Measurements from ENCODE around the gene MMP23B.

MMP23B gene

DNA sequence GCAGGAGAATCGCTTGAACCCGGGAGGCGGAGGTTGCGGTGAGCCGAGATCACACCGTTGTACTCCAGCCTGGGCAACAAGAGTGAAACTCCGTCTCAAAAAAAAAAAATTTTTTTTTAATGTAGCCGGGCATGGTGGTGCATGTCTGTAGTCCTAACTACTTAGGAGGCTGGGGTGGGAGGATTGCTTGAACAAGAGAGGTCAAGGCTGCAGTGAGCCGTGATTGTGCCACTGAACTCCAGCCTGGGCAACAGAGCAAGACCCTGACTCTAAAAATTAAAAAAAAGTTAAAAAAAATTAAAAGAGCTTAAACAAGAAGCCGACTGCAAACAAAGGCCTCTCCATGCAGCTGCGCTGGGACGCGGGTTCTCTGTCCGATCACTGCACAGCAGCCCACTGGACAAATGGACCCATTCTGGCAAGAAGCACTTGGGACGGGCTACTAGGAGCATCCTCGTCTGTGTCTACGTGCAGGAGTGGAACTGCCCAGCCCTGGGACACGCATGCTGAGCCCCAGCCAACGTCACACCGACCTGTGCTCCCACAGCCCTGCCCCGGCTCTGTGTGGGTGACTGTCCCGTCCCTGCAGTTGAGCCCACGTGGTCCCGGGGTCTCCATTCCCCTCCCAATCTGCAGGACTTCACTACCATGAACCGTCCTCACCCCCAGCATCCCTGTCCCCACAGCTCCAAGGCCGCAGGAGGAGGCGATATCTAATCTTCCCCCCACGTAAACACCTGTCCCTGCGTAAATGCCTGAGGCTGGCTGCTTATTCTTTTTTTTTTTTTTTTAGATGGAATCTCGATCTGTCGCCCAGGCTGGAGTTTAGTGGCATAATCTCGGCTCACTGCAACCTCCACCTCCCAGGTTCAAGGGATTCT, 48.3 kb downstream of the MMP23B start:
- TF ChIP-seq CTCF (IDR thresholded peaks at IDR 0.05; ENCODE audit: control extremely low read depth, extremely low read depth, low read depth, missing control alignments): no peak

DNA sequence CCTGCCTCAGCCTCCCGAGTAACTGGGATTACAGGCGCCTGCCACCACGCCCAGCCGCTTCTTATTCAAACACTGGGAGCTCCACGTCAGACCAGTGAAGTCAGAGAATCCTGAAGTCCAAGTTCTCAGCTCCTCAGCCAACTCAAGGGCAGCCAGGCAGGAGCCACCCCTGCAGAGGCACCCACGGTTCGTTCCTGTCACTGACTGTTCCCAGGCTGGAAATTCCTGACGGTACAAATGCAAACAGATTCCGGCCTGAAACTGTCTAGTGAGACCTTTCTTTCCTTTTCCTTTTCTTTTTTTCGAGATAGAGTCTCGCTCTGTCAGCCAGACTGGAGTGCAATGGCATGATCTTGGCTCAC, 48.9 kb downstream of the MMP23B start:
- POLR2A ChIA-PET: no interaction called here
- TF ChIP-seq CTCF (IDR thresholded peaks at IDR 0.05; ENCODE audit: control extremely low read depth, extremely low read depth, low read depth, missing control alignments): no peak
- DNase-seq (ENCODE audit: extremely low spot score): no peak
- CTCF ChIA-PET: no interaction called here

More for the DNA sequence above, 48.3 kb downstream of the MMP23B start:
- ChIA-PET CTCF (interaction anchor here (0.6 to 2.4 kb wide), 3 partner anchors 14 to 75 kb away, joined by 3 to 16 read pairs (median 7); no protein-coding TSS in a partner anchor), POLR2A (no interaction called here)
- no peak for DNase-seq (ENCODE audit: extremely low spot score)

- peak; percentile 5 for DNase-seq (ENCODE audit: extremely low spot score)
- ChIA-PET POLR2A (no interaction called here), CTCF (no interaction called here)
- TF ChIP-seq CTCF (IDR thresholded peaks at IDR 0.05; ENCODE audit: control extremely low read depth, extremely low read depth, low read depth, missing control alignments): no peak
Observed at GRCh38 chr1:1683104-1683905, 51.3 kb downstream of the MMP23B start.

Measured in GM10248 (cell line).